Endothelial cell of hepatic sinusoid (primary cell): ENCODE measurements around the gene GSTT2.
"Not testable (repeated sequence)": the region's sequence is repeated elsewhere in the genome, so short reads cannot be mapped to it uniquely, and the experiment has no call there.

Source experiments
- in situ Hi-C: cut with HindIII; loops from 2 replicates; pipeline ENCODE4 v1.10.0; 2017; ENCODE audit warnings: low sequenced_read_pairs

Gene GSTT2

DNA sequence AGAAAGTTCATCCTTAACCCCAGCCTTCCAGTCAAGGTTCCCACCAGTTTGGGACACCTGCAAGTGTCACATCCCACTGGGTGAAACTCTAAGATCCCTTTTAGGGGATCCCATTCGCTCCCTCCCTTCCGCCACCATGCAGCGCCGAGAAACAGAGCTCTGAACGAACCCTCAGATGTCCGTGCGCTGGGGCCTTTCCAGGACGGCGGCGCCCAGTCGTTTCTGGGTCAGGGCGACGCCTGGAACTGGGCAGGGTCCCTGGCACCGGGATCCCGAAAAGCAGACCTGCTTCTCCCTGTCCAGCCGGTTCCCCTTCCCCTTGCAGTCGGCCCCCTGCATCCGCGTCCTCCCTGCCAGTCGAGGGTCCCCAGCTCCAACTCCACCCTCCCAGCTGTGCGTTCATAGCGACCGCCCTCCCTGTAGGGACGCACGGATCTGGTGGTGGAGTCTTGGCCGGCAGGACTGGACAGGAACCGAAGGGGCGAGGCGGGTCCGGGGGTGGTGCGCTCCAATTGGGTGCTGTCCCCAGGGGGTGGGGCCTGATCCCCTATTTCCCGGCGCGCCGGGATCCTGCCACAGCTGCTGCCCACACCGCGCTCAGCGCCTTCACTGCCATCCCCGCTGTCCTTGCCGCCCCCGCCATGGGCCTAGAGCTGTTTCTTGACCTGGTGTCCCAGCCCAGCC, at the start of gene GSTT2:
Gene GSTT2 (plus strand): TSS at position 578 of the 684 bp plus-strand sequence.
- in situ Hi-C loops, result not testable (repeated sequence)

DNA sequence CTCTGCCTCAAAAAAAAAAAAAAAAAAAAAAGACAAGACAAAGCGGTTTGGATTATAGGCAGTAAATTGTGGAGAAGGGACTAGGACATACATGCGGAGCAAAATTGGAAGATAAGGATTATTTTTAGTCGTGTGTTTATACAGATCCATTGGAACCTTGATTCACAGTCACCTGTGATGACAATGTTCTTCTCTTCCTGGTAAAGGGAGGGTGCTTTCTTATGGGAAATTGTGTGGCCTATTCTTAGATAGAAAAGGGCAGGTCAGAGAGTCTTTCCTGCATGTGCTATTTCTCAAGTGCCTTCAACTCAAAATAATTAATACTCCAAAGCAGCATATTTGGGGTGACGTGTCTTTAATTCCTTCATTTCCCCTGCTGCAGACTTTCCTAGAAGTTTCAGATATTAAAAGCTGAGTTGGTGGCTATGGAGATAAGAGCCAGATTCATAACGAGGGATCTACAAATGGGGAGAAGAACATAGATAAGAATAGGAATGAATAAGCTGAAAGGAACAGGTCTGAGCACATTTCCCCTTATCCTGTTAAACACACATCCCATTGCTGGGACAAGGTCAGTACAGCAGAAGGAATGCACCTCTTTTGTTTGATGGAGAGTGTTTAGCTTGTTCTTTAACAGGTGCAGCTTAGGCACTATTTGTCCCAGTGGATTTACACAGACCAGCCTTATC, 41.5 kb upstream of the GSTT2 start:
- in situ Hi-C loops, result no loop called here

DNA sequence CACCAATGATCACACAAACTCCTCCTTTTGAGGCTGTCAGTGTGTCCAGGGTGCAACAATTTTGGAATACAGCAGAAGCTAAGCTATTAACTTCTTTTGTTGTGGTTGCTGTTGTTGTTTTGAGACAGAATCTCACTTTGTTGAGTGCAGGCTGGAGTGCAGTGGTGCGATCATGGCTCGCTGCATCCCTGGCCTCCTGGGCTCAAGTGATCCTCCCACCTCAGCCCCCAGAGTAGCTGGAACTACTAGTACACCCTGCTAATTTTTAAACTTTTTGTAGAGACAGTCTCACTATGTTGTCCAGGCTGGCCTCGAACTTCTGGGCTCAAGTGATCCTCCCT, 40.9 kb upstream of the GSTT2 start:
- in situ Hi-C loops, result no loop called here

- in situ Hi-C loops, result not testable (repeated sequence)
Measured at GRCh38 chr22:23940166-23940565, 39.8 kb upstream of the GSTT2 start.

DNA sequence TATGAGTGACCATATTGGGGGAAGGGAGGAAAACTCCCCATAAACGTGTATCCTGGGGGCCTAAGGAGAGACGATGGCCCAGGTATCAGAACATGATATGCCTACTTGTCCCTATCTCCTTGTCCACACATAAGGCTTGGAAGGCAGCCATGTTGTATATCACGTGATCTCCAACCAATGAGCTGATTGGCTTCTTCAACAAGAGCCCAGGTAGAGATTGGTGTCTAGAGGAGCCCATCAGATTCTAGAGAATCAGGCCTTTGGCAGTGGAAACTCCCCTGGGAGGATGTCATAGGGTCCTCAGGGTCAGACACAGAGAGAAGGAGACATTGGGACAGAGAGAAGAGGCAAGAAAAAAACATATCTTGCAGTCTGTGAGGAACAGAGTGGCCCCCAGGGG, 32.5 kb upstream of the GSTT2 start:
- in situ Hi-C loops, result not testable (repeated sequence)

GRCh38 chr22:23949764-23950163, 30.2 kb upstream of the GSTT2 start:
- in situ Hi-C loops, result not testable (repeated sequence)

- in situ Hi-C loops, result not testable (repeated sequence)
Measured at GRCh38 chr22:23951383-23951782, 28.6 kb upstream of the GSTT2 start.

GRCh38 chr22:23952794-23953405, 27.0 kb upstream of the GSTT2 start:
- in situ Hi-C loops, result not testable (repeated sequence)

GRCh38 chr22:23953485-23953884, 26.4 kb upstream of the GSTT2 start:
- in situ Hi-C loops, result not testable (repeated sequence)

DNA sequence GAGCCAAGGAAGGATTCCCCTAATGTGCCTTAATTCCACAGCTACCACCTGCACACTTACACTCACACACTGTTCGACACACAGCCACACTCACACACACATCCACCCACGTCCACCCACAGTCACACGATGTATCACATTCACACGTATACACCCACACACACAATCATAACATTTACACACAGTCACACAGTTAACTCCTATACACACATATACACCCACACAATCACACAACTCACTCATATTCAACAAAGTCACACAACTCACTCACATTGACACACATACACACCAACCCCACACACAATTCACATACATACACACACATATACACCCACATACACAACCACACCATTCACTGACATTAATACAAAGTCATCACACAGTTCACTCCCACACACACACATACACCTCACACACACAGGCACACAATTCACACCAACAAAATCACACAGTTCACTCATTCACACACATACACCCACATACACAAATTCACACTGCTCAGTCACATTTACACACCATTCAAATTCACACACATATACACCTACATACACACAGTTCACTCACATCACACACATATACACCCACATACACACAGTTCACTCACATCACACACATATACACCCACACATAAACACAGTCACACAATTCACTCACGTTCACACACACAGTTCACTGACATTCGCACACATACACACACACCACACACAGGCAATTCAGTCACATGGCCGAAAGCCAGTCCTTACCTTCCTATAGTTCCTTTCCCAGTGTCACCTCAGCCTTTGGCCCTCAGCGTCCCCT, 25.5 kb upstream of the GSTT2 start:
- in situ Hi-C loops, result not testable (repeated sequence)

- in situ Hi-C loops, result not testable (repeated sequence)
Measured at GRCh38 chr22:23954991-23955305, 25.0 kb upstream of the GSTT2 start.

GRCh38 chr22:23955886-23956285, 24.0 kb upstream of the GSTT2 start:
- in situ Hi-C loops, result not testable (repeated sequence)

DNA sequence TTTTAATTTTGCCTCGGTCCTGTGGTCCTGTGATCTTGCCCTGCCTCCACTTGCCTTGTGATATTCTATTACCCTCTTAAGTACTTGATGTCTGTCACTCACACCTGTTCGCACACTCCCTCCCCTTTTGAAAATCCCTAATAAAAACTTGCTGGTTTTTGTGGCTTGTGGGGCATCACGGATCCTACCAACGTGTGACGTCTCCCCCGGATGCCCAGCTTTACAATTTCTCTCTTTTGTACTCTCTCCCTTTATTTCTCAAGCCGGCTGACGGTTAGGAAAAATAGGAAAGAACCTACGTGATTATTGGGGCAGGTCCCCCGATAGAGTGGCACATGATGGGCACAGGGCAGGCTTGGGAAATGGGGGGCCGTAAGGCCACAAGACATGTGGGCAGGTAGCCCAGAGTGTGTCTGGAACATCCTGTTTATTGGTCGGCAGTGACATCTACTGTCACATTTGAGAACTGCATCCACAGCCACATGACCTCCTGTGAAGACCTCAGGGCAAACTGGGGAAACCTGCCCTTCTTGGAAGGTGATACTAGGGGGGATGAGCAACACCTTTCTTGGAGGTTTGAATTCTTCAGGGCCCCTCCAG, 23.5 kb upstream of the GSTT2 start:
- in situ Hi-C loops, result not testable (repeated sequence)

GRCh38 chr22:23961084-23961771, 18.7 kb upstream of the GSTT2 start, which contains the start of gene GSTT2B:
Gene GSTT2B, minus strand, starts transcription at chr22:23961195. Its CDS starts 64 bp downstream, at chr22:23961131.
- in situ Hi-C loops, result not testable (repeated sequence)

GRCh38 chr22:23966094-23966493, 13.8 kb upstream of the GSTT2 start:
- in situ Hi-C loops, result not testable (repeated sequence)

GRCh38 chr22:23966568-23966967, 13.4 kb upstream of the GSTT2 start, which contains the start of gene DDTL:
Gene DDTL, plus strand, starts transcription at chr22:23966888. Its CDS starts 27 bp downstream, at chr22:23966915.
- in situ Hi-C loops, result not testable (repeated sequence)

- in situ Hi-C loops, result no loop called here
Measured at GRCh38 chr22:23969071-23969470, 10.9 kb upstream of the GSTT2 start.

DNA sequence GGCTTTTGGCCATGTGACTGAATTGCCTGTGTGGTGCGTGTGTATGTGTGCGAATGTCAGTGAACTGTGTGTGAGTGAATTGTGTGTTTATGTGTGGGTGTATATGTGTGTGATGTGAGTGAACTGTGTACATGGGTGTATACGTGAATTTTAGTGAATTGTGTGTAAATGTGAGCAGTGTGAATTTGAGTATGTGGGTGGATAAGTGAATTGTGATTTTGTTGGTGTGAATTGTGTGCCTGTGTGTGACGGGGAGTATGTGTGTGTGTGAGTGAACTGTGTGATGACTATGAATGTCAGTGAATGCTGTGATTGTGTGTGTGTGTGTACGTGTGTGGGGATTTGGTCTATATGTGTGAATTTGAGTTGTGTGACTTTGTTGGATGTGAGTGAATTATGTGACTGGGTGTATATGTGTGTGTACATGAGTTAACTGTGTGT, 9.7 kb upstream of the GSTT2 start:
- in situ Hi-C loops, result no loop called here

DNA sequence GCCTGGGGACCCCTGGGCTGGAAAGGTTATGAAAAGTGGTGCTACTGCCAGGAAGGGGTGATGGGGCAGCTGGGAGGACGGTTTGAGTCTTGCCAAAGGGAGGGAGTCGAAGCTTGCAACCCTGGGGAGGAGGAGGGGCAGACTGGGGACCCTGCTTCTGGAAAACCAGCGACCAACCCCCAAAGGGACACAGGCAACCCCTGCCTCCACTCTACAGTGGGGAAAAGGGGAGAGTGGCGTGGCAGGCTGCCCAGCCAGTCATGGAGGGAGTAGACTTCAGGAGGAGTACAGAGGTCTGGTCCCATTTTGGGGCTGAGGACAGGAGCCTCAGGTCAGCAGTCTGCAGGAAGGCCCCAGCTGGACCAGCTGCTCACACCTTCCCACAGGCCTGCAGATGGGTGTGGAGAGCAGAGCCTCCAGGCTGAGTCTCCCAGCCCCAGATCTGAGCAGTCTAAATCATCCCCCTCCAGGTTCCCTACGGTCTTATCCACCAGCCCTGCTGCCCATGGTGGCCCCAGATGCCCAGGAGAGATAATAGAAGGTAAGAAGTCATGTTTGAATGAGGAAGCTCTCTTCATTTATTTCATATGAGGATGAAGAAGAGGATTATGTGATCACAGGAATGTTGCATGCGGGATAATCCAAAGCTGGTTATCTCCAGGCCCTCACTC, 9.0 kb upstream of the GSTT2 start:
- in situ Hi-C loops, result no loop called here

- in situ Hi-C loops, result not testable (repeated sequence)
Measured at GRCh38 chr22:23971927-23972326, 8.0 kb upstream of the GSTT2 start.
